HL-60 (cell line): ENCODE measurements around the gene OPN1SW.

Experiments
- DNase-seq, 2 experiments: peaks; one replicate each; pipeline ENCODE4 v3.0.0-alpha.2; 2010 to 2020; ENCODE audit warnings: low read depth in 1 of 2, low spot score in 1 of 2
- H3K27ac ChIP-seq: fragments of 250-450 bp; sonication (Bioruptor Pico); replicated peaks from 2 replicates; pipeline ENCODE4 v1.5.1; 2020; ENCODE audit warnings: mild to moderate bottlenecking, moderate library complexity
- H3K27me3 ChIP-seq: fragments of 250-450 bp; sonication (Bioruptor Pico); 2 replicates; pipeline ENCODE4 v1.5.1; 2021; ENCODE audit warnings: mild to moderate bottlenecking, moderate library complexity; ENCODE audit not compliant: insufficient read depth, poor library complexity, severe bottlenecking
- H3K4me3 ChIP-seq: replicated peaks from 2 replicates; pipeline ENCODE4 v1.5.1; 2011; ENCODE audit warnings: mild to moderate bottlenecking, control low read depth, low read length; ENCODE audit not compliant: insufficient read depth
- GABPA ChIP-seq: IDR thresholded peaks from 2 replicates; pipeline ENCODE4 v1.6.1; 2012; ENCODE audit warnings: low read depth
- POLR2AphosphoS5 ChIP-seq: IDR thresholded peaks from 2 replicates; pipeline ENCODE4 v1.6.1; 2012; ENCODE audit warnings: low read depth
- SPI1 ChIP-seq: IDR thresholded peaks from 2 replicates; pipeline ENCODE4 v1.6.1; 2012; ENCODE audit warnings: low read depth, mild to moderate bottlenecking, borderline replicate concordance
- TF ChIP-seq, protein P1 (sequence below): IDR thresholded peaks from one replicate; pipeline ENCODE4 v1.5.1; 2011; ENCODE audit warnings: low read length, control low read depth, inconsistent platforms; ENCODE audit not compliant: insufficient read depth
- TF ChIP-seq, protein P2 (sequence below): IDR thresholded peaks from 2 replicates; pipeline ENCODE4 v1.6.1; 2012; ENCODE audit warnings: low read depth; ENCODE audit not compliant: insufficient replicate concordance

OPN1SW gene

GRCh38 chr7:128785738-128786137 lies 10.1 kb upstream of the OPN1SW start:
- Histone ChIP-seq H3K27ac (no peak overlapping the region), H3K27me3 (peaks cover 10% of the 10 kb centered on the region), H3K4me3 (no peak overlapping the region)
- no peak for TF ChIP-seq POLR2AphosphoS5
- TF ChIP-seq, protein P1, sequence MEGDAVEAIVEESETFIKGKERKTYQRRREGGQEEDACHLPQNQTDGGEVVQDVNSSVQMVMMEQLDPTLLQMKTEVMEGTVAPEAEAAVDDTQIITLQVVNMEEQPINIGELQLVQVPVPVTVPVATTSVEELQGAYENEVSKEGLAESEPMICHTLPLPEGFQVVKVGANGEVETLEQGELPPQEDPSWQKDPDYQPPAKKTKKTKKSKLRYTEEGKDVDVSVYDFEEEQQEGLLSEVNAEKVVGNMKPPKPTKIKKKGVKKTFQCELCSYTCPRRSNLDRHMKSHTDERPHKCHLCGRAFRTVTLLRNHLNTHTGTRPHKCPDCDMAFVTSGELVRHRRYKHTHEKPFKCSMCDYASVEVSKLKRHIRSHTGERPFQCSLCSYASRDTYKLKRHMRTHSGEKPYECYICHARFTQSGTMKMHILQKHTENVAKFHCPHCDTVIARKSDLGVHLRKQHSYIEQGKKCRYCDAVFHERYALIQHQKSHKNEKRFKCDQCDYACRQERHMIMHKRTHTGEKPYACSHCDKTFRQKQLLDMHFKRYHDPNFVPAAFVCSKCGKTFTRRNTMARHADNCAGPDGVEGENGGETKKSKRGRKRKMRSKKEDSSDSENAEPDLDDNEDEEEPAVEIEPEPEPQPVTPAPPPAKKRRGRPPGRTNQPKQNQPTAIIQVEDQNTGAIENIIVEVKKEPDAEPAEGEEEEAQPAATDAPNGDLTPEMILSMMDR: no peak
- TF ChIP-seq, protein P2, sequence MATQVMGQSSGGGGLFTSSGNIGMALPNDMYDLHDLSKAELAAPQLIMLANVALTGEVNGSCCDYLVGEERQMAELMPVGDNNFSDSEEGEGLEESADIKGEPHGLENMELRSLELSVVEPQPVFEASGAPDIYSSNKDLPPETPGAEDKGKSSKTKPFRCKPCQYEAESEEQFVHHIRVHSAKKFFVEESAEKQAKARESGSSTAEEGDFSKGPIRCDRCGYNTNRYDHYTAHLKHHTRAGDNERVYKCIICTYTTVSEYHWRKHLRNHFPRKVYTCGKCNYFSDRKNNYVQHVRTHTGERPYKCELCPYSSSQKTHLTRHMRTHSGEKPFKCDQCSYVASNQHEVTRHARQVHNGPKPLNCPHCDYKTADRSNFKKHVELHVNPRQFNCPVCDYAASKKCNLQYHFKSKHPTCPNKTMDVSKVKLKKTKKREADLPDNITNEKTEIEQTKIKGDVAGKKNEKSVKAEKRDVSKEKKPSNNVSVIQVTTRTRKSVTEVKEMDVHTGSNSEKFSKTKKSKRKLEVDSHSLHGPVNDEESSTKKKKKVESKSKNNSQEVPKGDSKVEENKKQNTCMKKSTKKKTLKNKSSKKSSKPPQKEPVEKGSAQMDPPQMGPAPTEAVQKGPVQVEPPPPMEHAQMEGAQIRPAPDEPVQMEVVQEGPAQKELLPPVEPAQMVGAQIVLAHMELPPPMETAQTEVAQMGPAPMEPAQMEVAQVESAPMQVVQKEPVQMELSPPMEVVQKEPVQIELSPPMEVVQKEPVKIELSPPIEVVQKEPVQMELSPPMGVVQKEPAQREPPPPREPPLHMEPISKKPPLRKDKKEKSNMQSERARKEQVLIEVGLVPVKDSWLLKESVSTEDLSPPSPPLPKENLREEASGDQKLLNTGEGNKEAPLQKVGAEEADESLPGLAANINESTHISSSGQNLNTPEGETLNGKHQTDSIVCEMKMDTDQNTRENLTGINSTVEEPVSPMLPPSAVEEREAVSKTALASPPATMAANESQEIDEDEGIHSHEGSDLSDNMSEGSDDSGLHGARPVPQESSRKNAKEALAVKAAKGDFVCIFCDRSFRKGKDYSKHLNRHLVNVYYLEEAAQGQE: no peak
- TF ChIP-seq GABPA: no peak
- no peak for TF ChIP-seq SPI1
- no peak for DNase-seq

DNA sequence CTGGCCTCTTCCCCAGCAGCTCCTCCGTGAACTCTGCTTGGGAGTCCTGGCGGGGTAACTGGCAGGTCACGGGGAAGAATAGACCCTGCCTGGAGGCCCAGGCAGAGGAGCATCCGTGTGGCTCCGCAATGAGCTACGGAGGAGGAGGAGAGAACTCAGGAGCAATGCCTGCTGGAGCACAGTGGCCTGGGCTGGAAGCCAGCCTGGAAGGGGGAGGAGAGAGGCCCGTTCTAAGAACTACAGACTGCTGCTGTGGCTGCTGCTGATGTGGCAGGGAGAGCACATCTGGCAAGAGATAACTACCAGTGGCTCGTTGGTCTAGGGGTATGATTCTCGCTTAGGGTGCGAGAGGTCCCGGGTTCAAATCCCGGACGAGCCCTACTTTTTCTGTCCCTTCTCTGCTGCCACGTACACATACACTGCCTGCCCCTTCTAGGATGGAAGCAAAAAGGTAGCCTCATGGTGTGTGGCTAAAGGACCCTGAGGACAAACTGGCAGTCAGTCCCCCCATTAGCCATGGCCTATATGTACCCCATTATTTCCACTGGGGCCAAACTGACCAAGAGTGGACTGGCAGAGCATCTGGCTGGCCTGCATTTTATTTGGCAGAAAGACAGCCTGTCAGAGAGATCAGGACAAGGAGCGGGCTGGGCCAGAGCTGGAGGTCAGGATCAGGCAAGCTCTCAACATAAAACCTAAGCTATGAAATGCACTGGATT lies 7.7 kb upstream of the OPN1SW start:
- Histone ChIP-seq H3K4me3 (no peak overlapping the region), H3K27me3 (no peaks in the 10 kb centered on the region), H3K27ac (no peak overlapping the region)
- no peak for TF ChIP-seq SPI1
- TF ChIP-seq, protein P1: no peak
- DNase-seq: no peak

DNA sequence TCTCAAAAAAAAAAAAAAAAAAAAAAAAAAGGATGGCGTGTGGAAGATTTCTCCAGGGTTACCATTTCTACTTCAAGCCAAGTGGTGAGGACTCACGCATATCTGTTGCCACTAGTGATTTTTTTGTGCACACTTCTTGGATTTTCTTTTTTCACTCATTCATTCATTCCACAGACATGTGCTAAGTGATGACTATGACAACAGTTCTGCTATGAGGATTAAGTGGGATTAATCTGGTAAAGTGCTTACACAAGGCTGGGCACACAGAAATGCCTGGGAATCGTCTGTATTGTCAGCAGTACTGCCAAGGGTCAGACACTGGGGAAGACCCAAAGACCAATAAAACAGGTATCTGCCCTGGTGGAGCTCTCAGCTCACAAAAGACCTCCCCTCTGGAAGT lies 6.3 kb upstream of the OPN1SW start:
- H3K27me3 ChIP-seq: no peaks in the 10 kb centered on the region
- DNase-seq: no peak
- H3K4me3 ChIP-seq: no peak overlapping the region
- H3K27ac ChIP-seq: no peak overlapping the region
- TF ChIP-seq SPI1 (no peak), GABPA (no peak), POLR2AphosphoS5 (no peak)
- TF ChIP-seq, protein P1: no peak
- TF ChIP-seq, protein P2: no peak

GRCh38 chr7:128781126-128781525 lies 5.5 kb upstream of the OPN1SW start:
- TF ChIP-seq, protein P2: no peak
- TF ChIP-seq POLR2AphosphoS5 (no peak), GABPA (no peak), SPI1 (no peak)
- TF ChIP-seq, protein P1: no peak
- no peak overlapping the region for H3K27ac ChIP-seq

More at GRCh38 chr7:128781126-128781525, 5.5 kb upstream of the OPN1SW start:
- no peak for DNase-seq
- H3K27me3 ChIP-seq: no peaks in the 10 kb centered on the region
- no peak overlapping the region for H3K4me3 ChIP-seq
